SU-DHL-6 (cell line): ENCODE data around the gene CACNG7.

Experiments used
- CTCF ChIP-seq: fragments of 200-600 bp; sonication (generic); IDR thresholded peaks from one replicate; pipeline ENCODE4 v1.5.1; 2017; ENCODE audit warnings: antibody characterized with exemption, mild to moderate bottlenecking, low read length, moderate library complexity; ENCODE audit not compliant: insufficient read depth, poor library complexity, severe bottlenecking
- EZH2phosphoT487 ChIP-seq: fragments of 200-600 bp; sonication (generic), shearing (Covaris generic); conservative IDR thresholded peaks from 2 replicates; pipeline ENCODE4 v1.6.1; 2018; ENCODE audit warnings: mild to moderate bottlenecking, antibody characterized with exemption, low read length, moderate library complexity, mixed read lengths

- TF ChIP-seq CTCF: no peak
- TF ChIP-seq EZH2phosphoT487: no peak
Measured at GRCh38 chr19:53877361-53877766, 31.7 kb upstream of the CACNG7 start.
